ENCODE measurements around the gene NFX1.

DNA sequence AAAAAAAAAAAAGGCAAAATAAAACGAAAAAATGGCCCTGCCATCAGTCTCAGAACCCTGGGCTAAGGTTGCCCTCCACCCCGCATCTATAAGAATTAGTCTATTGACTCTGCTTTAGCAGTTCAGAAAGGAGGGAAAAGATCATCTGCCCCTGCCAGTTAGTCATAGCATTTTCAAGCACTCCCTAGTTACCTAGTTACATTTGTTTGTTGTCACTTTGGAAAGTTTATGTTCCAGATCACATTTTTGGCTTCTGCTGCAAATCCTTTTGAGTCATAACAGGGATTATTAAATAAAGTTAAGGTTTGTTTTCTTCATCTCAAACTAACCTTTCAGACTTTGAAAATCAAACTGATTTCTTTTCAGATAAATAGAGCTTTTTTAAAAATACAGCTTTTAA lies 60.0 kb downstream of the NFX1 start:
- TF ChIP-seq POLR2A (IDR thresholded peaks at IDR 0.05) (no peak), POLR2AphosphoS5 (IDR thresholded peaks at IDR 0.05) (no peak)
- TF ChIP-seq, protein P1, sequence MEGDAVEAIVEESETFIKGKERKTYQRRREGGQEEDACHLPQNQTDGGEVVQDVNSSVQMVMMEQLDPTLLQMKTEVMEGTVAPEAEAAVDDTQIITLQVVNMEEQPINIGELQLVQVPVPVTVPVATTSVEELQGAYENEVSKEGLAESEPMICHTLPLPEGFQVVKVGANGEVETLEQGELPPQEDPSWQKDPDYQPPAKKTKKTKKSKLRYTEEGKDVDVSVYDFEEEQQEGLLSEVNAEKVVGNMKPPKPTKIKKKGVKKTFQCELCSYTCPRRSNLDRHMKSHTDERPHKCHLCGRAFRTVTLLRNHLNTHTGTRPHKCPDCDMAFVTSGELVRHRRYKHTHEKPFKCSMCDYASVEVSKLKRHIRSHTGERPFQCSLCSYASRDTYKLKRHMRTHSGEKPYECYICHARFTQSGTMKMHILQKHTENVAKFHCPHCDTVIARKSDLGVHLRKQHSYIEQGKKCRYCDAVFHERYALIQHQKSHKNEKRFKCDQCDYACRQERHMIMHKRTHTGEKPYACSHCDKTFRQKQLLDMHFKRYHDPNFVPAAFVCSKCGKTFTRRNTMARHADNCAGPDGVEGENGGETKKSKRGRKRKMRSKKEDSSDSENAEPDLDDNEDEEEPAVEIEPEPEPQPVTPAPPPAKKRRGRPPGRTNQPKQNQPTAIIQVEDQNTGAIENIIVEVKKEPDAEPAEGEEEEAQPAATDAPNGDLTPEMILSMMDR (IDR thresholded peaks at IDR 0.05): no peak

Data from upper lobe of left lung (tissue), 4 donors.